NAMALWA (cell line): ENCODE data around the gene CHMP4A.
A peak's percentile ranks its signal among the peaks of the same experiment; 100 is the strongest.

ENCODE experiments used
- DNase-seq: peaks from one replicate; pipeline ENCODE4 v3.0.0-alpha.2; 2015; ENCODE audit warnings: low spot score

Gene CHMP4A

GRCh38 chr14:24195186-24196070, 17.9 kb downstream of the CHMP4A start, which contains the start of gene TM9SF1:
TM9SF1 (minus strand) TSS chr14:24195441; CDS start chr14:24195019, 422 bp downstream.
- DNase-seq = peak; percentile 89

- no peak for DNase-seq
Measured at GRCh38 chr14:24194873-24195185, 18.5 kb downstream of the CHMP4A start.

- no peak for DNase-seq
Measured at GRCh38 chr14:24194186-24194872, 19.0 kb downstream of the CHMP4A start.

- no peak for DNase-seq
Measured at GRCh38 chr14:24192933-24193332, 20.4 kb downstream of the CHMP4A start.

- no peak for DNase-seq
Measured at GRCh38 chr14:24190416-24190815, 22.9 kb downstream of the CHMP4A start.

GRCh38 chr14:24189460-24189859, 23.8 kb downstream of the CHMP4A start:
- DNase-seq = no peak

- DNase-seq = no peak
Measured at GRCh38 chr14:24189059-24189375, 24.3 kb downstream of the CHMP4A start.

GRCh38 chr14:24188251-24189058, 24.8 kb downstream of the CHMP4A start, which contains the start of gene IPO4:
IPO4 (minus strand) TSS chr14:24188816; CDS start chr14:24188787, 29 bp downstream.
- peak; percentile 97 for DNase-seq

GRCh38 chr14:24187539-24187915, 25.8 kb downstream of the CHMP4A start:
- DNase-seq = no peak

GRCh38 chr14:24186831-24187538, 26.3 kb downstream of the CHMP4A start:
- no peak for DNase-seq

- no peak for DNase-seq
Measured at GRCh38 chr14:24185741-24186140, 27.5 kb downstream of the CHMP4A start.

- DNase-seq = no peak
Measured at GRCh38 chr14:24185026-24185425, 28.3 kb downstream of the CHMP4A start.

GRCh38 chr14:24184104-24184970, 29.0 kb downstream of the CHMP4A start:
- DNase-seq = no peak

GRCh38 chr14:24183014-24183481, 30.2 kb downstream of the CHMP4A start:
- DNase-seq = no peak

GRCh38 chr14:24182110-24182882, 31.0 kb downstream of the CHMP4A start:
- DNase-seq = no peak

- no peak for DNase-seq
Measured at GRCh38 chr14:24181371-24182077, 31.8 kb downstream of the CHMP4A start.

GRCh38 chr14:24179961-24180796, 33.1 kb downstream of the CHMP4A start:
- DNase-seq = no peak

GRCh38 chr14:24179294-24179960, 33.9 kb downstream of the CHMP4A start:
- DNase-seq = no peak
